Mucosa of rectum (tissue), 2 donors: Measurements from ENCODE around the gene FURIN.
"Not testable (repeated sequence)": the region's sequence is repeated elsewhere in the genome, so short reads cannot be mapped to it uniquely, and the experiment has no call there.

Experiments used
- H3K27ac ChIP-seq, 2 donors: one replicate each; pipeline ENCODE4 v1.7.0; 2013; ENCODE audit warnings: inconsistent platforms in 2 of 2, low read depth in 2 of 2, low read length in 2 of 2
- H3K27me3 ChIP-seq, 2 donors: one replicate each; pipeline ENCODE4 v1.7.0; 2013; ENCODE audit warnings: low read length in 2 of 2; ENCODE audit not compliant: control insufficient read depth in 2 of 2, insufficient read depth in 2 of 2
- H3K36me3 ChIP-seq, 2 donors: one replicate each; pipeline ENCODE4 v1.7.0; 2013; ENCODE audit warnings: low read length in 2 of 2; ENCODE audit not compliant: control insufficient read depth in 2 of 2, insufficient read depth in 2 of 2
- H3K4me1 ChIP-seq, 2 donors: one replicate each; pipeline ENCODE4 v1.7.0; 2013; ENCODE audit warnings: low read length in 2 of 2, mild to moderate bottlenecking in 1 of 2; ENCODE audit not compliant: control insufficient read depth in 2 of 2, insufficient read depth in 2 of 2
- H3K4me3 ChIP-seq, 2 donors: one replicate each; pipeline ENCODE4 v1.7.0; 2013; ENCODE audit warnings: low read length in 2 of 2
- H3K9ac ChIP-seq, 2 donors: one replicate each; pipeline ENCODE4 v1.7.0; 2013; ENCODE audit warnings: low read length in 2 of 2, low read depth in 1 of 2, mild to moderate bottlenecking in 1 of 2
- H3K9me3 ChIP-seq, 2 donors: one replicate each; pipeline ENCODE4 v1.7.0; 2013; ENCODE audit warnings: low read length in 2 of 2; ENCODE audit not compliant: control insufficient read depth in 2 of 2
- donor health status: healthy.
- donor health status: Normal muscosa, but diverticular disease.

The FURIN gene

GRCh38 chr15:90889313-90889730 is 20.9 kb downstream of the FURIN start:
- no peak overlapping the region for H3K4me3 ChIP-seq
- H3K27me3 ChIP-seq, result no peaks in the 10 kb centered on the region
- peaks cover 21 to 31% of the 10 kb centered on the region in 2 donors for H3K36me3 ChIP-seq
- H3K9me3 ChIP-seq, result no peaks in the 10 kb centered on the region
- peaks cover 8 to 12% of the 10 kb centered on the region in 2 donors for H3K4me1 ChIP-seq
- no peak overlapping the region for H3K9ac ChIP-seq
- no peak overlapping the region for H3K27ac ChIP-seq

- no peaks in the 10 kb centered on the region for H3K27me3 ChIP-seq
- H3K27ac ChIP-seq, result no peak overlapping the region
- no peak overlapping the region for H3K9ac ChIP-seq
- no peaks in the 10 kb centered on the region for H3K9me3 ChIP-seq
- H3K36me3 ChIP-seq, result peaks cover 21 to 31% of the 10 kb centered on the region in 2 donors
- H3K4me1 ChIP-seq, result peaks cover 3 to 9% of the 10 kb centered on the region in 2 donors
- H3K4me3 ChIP-seq, result no peak overlapping the region
Measured at GRCh38 chr15:90889736-90890456, 21.5 kb downstream of the FURIN start.

GRCh38 chr15:90890839-90891238 is 22.5 kb downstream of the FURIN start:
- Histone ChIP-seq H3K27ac (no peak overlapping the region), H3K4me3 (no peak overlapping the region), H3K36me3 (peaks cover 29 to 40% of the 10 kb centered on the region in 2 donors), H3K4me1 (peaks cover 1 to 2% of the 10 kb centered on the region in 2 donors), H3K9me3 (no peaks in the 10 kb centered on the region), H3K9ac (no peak overlapping the region), H3K27me3 (no peaks in the 10 kb centered on the region)

- no peaks in the 10 kb centered on the region for H3K9me3 ChIP-seq
- H3K9ac ChIP-seq, result no peak overlapping the region
- no peak overlapping the region for H3K4me3 ChIP-seq
- no peak overlapping the region for H3K27ac ChIP-seq
- H3K27me3 ChIP-seq, result no peaks in the 10 kb centered on the region
- peaks cover 29 to 41% of the 10 kb centered on the region in 2 donors for H3K36me3 ChIP-seq
- no peaks in the 10 kb centered on the region for H3K4me1 ChIP-seq
Measured at GRCh38 chr15:90891346-90891949, 23.1 kb downstream of the FURIN start.

GRCh38 chr15:90892023-90892422 is 23.6 kb downstream of the FURIN start:
- no peaks in the 10 kb centered on the region for H3K27me3 ChIP-seq
- no peaks in the 10 kb centered on the region for H3K9me3 ChIP-seq
- peaks cover 29 to 41% of the 10 kb centered on the region in 2 donors for H3K36me3 ChIP-seq

DNA sequence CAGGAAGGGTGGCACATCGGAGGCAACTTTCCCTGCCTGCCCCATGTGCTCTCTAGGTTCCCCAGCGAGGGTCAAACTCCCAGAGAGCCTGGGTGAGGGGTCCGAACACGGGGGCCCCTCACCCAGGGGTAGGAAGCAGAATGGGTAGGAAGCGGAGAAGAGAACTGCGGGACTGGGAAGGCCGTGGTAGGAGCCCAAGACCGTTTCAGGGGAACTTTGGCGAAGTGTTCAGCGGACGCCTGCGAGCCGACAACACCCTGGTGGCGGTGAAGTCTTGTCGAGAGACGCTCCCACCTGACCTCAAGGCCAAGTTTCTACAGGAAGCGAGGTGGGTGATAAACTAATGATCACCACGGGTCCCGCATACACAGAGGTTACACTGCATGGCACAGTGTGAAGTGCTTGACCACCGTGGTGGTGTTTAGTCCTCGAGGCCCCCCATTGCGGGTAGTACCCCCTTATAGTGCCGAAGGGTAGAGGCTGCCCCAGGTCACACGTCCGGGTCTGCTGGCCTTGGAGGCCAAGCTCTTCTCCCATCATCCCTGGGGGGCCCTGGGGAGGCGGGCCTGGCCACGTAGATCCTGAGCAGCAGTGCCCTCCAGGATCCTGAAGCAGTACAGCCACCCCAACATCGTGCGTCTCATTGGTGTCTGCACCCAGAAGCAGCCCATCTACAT is 24.2 kb downstream of the FURIN start:
- Histone ChIP-seq H3K4me1 (no peaks in the 10 kb centered on the region), H3K9ac (no peak overlapping the region), H3K9me3 (no peaks in the 10 kb centered on the region), H3K27me3 (no peaks in the 10 kb centered on the region), H3K27ac (no peak overlapping the region), H3K36me3 (peaks cover 29 to 41% of the 10 kb centered on the region in 2 donors), H3K4me3 (no peak overlapping the region)

More at GRCh38 chr15:90892023-90892422, 23.6 kb downstream of the FURIN start:
- Histone ChIP-seq H3K4me1 (no peaks in the 10 kb centered on the region), H3K9ac (no peak overlapping the region), H3K27ac (no peak overlapping the region), H3K4me3 (no peak overlapping the region)

- no peaks in the 10 kb centered on the region for H3K4me1 ChIP-seq
- no peak overlapping the region for H3K9ac ChIP-seq
- H3K4me3 ChIP-seq, result no peak overlapping the region
- no peak overlapping the region for H3K27ac ChIP-seq
- peaks cover 29 to 41% of the 10 kb centered on the region in 2 donors for H3K36me3 ChIP-seq
- H3K9me3 ChIP-seq, result no peaks in the 10 kb centered on the region
- H3K27me3 ChIP-seq, result no peaks in the 10 kb centered on the region
Measured at GRCh38 chr15:90893175-90894090, 25.0 kb downstream of the FURIN start.

GRCh38 chr15:90895571-90896117 is 27.3 kb downstream of the FURIN start:
- Histone ChIP-seq H3K4me3 (no peak overlapping the region), H3K27me3 (no peaks in the 10 kb centered on the region), H3K4me1 (no peaks in the 10 kb centered on the region), H3K9ac (no peak overlapping the region), H3K36me3 (peaks cover 23 to 32% of the 10 kb centered on the region in 2 donors), H3K27ac (no peak overlapping the region), H3K9me3 (no peaks in the 10 kb centered on the region)

DNA sequence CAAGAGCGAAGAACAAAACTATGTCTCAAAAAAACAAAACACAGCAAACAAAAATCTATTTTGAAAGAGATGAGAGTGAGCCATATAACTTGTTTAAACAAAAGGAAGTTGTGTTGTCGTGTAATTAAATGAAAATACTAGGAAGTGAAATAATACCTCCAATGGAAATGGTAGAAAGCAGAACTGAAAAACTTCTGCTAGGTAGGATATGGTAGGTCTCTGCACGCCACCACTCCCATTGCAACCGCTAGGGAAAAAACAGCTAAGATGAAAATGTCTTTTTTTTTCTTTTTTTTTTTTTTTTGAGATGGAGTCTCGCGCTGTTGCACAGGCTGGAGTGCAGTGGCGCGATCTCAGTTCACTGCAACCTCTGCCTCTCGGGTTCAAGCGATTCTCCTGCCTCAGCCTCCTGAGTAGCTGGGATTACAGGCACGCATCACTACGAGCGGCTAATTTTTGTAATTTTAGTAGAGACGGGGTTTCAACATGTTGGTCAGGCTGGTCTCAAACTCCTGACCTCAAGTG is 28.8 kb downstream of the FURIN start:
- not testable (repeated sequence) for H3K9me3 ChIP-seq, H3K4me1 ChIP-seq, H3K9ac ChIP-seq, H3K4me3 ChIP-seq, H3K27me3 ChIP-seq, H3K27ac ChIP-seq
- H3K36me3 ChIP-seq, result peaks cover 14 to 22% of the 10 kb centered on the region in 2 donors
